Panc1 (cell line): ENCODE results near the gene ALKBH1. TPM values are rescaled to one million over a fixed set of nuclear protein-coding genes. Genes with fewer than 3 reads are reported as not detected.
"Not testable (repeated sequence)": the region's sequence is repeated elsewhere in the genome, so short reads cannot be mapped to it uniquely, and the experiment has no call there.

Experiments used
- ATAC-seq: fragments of 200-7000 bp; cut with Tn5 transposase; 2 replicates; pipeline ENCODE4 v1.9.1; 2020; ENCODE audit warnings: mild to moderate bottlenecking, moderate library complexity
- BruUV-seq: library from RNA; stranded (reverse); fragments of 400-500 nt; replicated peaks from 2 replicates; lab custom pipeline; 2021; lab: Mats Ljungman, UMichigan
- CTCF ChIA-PET: fragments of 300-600 bp; sonication (Branson Sonifier 250); formaldehyde crosslinking; loops from one replicate; lab custom pipeline; 2022; ENCODE audit warnings: antibody characterized with exemption; lab: Charles Lee
- POLR2A ChIA-PET: fragments of 300-600 bp; sonication (Branson Sonifier 250); formaldehyde crosslinking; loops from one replicate; lab custom pipeline; 2022; ENCODE audit warnings: antibody characterized with exemption; lab: Charles Lee
- DNase-seq: peaks from one replicate; pipeline ENCODE4 v3.0.0-alpha.2; 2010; ENCODE audit warnings: low read depth, low spot score
- H3K27ac ChIP-seq: 2 replicates; pipeline ENCODE4 v1.5.1; 2011; ENCODE audit warnings: mild to moderate bottlenecking, low read length, inconsistent platforms
- H3K27me3 ChIP-seq: fragments of 200-500 bp; sonication (Bioruptor generic); 2 replicates; pipeline ENCODE4 v1.6.0; 2014; ENCODE audit warnings: low read length, inconsistent platforms; ENCODE audit not compliant: control insufficient read depth, insufficient read depth
- H3K36me3 ChIP-seq: fragments of 200-500 bp; sonication (Bioruptor generic); 2 replicates; pipeline ENCODE4 v1.5.1; 2014; ENCODE audit warnings: inconsistent platforms, mild to moderate bottlenecking, low read length, moderate library complexity; ENCODE audit not compliant: control insufficient read depth, insufficient read depth
- H3K4me1 ChIP-seq: 2 replicates; pipeline ENCODE4 v1.5.1; 2011; ENCODE audit warnings: inconsistent platforms, mild to moderate bottlenecking, low read length, moderate library complexity; ENCODE audit not compliant: control insufficient read depth, insufficient read depth
- H3K4me3 ChIP-seq, 2 experiments: 2 replicates each; pipeline ENCODE4 v1.5.1; 2011 to 2012; ENCODE audit warnings: low read depth in 2 of 2, low read length in 2 of 2, mild to moderate bottlenecking in 2 of 2, inconsistent platforms in 1 of 2, moderate library complexity in 1 of 2
- H3K9me3 ChIP-seq: fragments of 200-500 bp; sonication (Bioruptor generic); 2 replicates; pipeline ENCODE4 v1.5.1; 2014; ENCODE audit warnings: low read depth, mild to moderate bottlenecking, inconsistent platforms, low read length, moderate library complexity; ENCODE audit not compliant: control insufficient read depth, insufficient read depth
- CTCF ChIP-seq: fragments of 450-650 bp; IDR thresholded peaks from 2 replicates; pipeline ENCODE4 v1.5.1; 2017; ENCODE audit warnings: mild to moderate bottlenecking
- POLR2AphosphoS5 ChIP-seq: IDR thresholded peaks from 2 replicates; pipeline ENCODE4 v1.6.1; 2012; ENCODE audit warnings: mild to moderate bottlenecking, low read depth, low read length, moderate library complexity
- REST ChIP-seq, 2 experiments: IDR thresholded peaks; 2 replicates each; pipeline ENCODE4 v1.6.1; 2011 to 2012; ENCODE audit warnings: low read depth in 2 of 2, control low read depth in 1 of 2, low read length in 1 of 2, mild to moderate bottlenecking in 1 of 2, moderate library complexity in 1 of 2; ENCODE audit not compliant: insufficient read depth in 1 of 2
- SIN3A ChIP-seq: IDR thresholded peaks from 2 replicates; pipeline ENCODE4 v1.6.1; 2012; ENCODE audit warnings: low read depth, mild to moderate bottlenecking, low read length, moderate library complexity, borderline replicate concordance; ENCODE audit not compliant: insufficient read depth
- TCF7L2 ChIP-seq: IDR thresholded peaks from 2 replicates; pipeline ENCODE4 v1.6.1; 2011; ENCODE audit warnings: mild to moderate bottlenecking, low read depth, low read length, inconsistent platforms
- in situ Hi-C: cut with HindIII; loops from 2 replicates; pipeline ENCODE4 v1.10.0; 2016; ENCODE audit warnings: low sequenced_read_pairs, low pct_unique_long_range_greater_than_20kb
- intact Hi-C: fragments of 100-400 bp; cut with micrococcal nuclease; formaldehyde crosslinking; loops from one replicate; pipeline ENCODE4 v1.10.0; 2022; ENCODE audit not compliant: unreplicated experiment
- total RNA-seq: library from RNA; stranded (reverse); gene quantifications from one replicate; pipeline ENCODE4 v1.2.1, GENCODE V29; 2021; ENCODE audit not compliant: unreplicated experiment

ALKBH1 gene
- total RNA-seq, 1 experiment from 2014 or later: 13.0 TPM

- Histone ChIP-seq H3K4me1 (no peaks in the 10 kb centered on the region), H3K9me3 (no peaks in the 10 kb centered on the region), H3K4me3 (no peak overlapping the region), H3K27ac (no peak overlapping the region), H3K27me3 (no peaks in the 10 kb centered on the region), H3K36me3 (peaks cover 26% of the 10 kb centered on the region)
- ChIA-PET POLR2A (interaction anchor here (0.7 kb wide), 1 partner anchor 416 kb away, joined by 5 read pairs; no protein-coding TSS in a partner anchor), CTCF (no interaction called here)
- no peak for DNase-seq
- no peak for ATAC-seq
- in situ Hi-C loops (no loop called here), intact Hi-C loops (no loop called here)
- TF ChIP-seq POLR2AphosphoS5 (no peak), CTCF (no peak), SIN3A (no peak), TCF7L2 (no peak), REST (IDR thresholded peaks at IDR 0.05; ENCODE audit: insufficient read depth in 1 of 2, low read depth in 2 of 2, low read length in 1 of 2) (no peak)
- BruUV-seq: TSS peak; percentile 15
Observed at GRCh38 chr14:77752266-77752665, 44.4 kb upstream of the ALKBH1 start.

GRCh38 chr14:77747425-77747824, 39.6 kb upstream of the ALKBH1 start:
- H3K9me3 ChIP-seq, H3K4me1 ChIP-seq, in situ Hi-C loops, ATAC-seq, POLR2A ChIA-PET, H3K27ac ChIP-seq, H3K27me3 ChIP-seq, DNase-seq, H3K4me3 ChIP-seq, BruUV-seq, intact Hi-C loops: not testable (repeated sequence)
- H3K36me3 ChIP-seq: peaks cover 27% of the 10 kb centered on the region
- CTCF ChIA-PET: interaction anchor here (0.6 kb wide), 1 partner anchor 398 kb away, joined by 3 read pairs; no protein-coding TSS in a partner anchor

- Histone ChIP-seq H3K27ac (no peak overlapping the region), H3K4me1 (no peaks in the 10 kb centered on the region), H3K9me3 (no peaks in the 10 kb centered on the region), H3K4me3 (no peak overlapping the region), H3K36me3 (peaks cover 17% of the 10 kb centered on the region), H3K27me3 (no peaks in the 10 kb centered on the region)
- ATAC-seq (no peak), DNase-seq (no peak)
- TF ChIP-seq REST (IDR thresholded peaks at IDR 0.05; ENCODE audit: insufficient read depth in 1 of 2, low read depth in 2 of 2, low read length in 1 of 2) (no peak), POLR2AphosphoS5 (no peak), CTCF (no peak), SIN3A (no peak), TCF7L2 (no peak)
- intact Hi-C loops: no loop called here
- CTCF ChIA-PET: no interaction called here
- POLR2A ChIA-PET: no interaction called here
- in situ Hi-C loops: no loop called here
- BruUV-seq: no TSS peak
Observed at GRCh38 chr14:77746064-77746702, 38.4 kb upstream of the ALKBH1 start.
